Brain pericyte (primary cell): ENCODE measurements around the gene ERMN.
"Not testable (repeated sequence)": the region's sequence is repeated elsewhere in the genome, so short reads cannot be mapped to it uniquely, and the experiment has no call there.

Source experiments
- DNase-seq: peaks from one replicate; pipeline ENCODE4 v3.0.0-alpha.2; 2012; ENCODE audit warnings: low read depth, low spot score

Gene ERMN

GRCh38 chr2:157325786-157326185, at the start of gene ERMN:
Gene ERMN, minus strand, starts transcription at chr2:157325824. Its CDS starts 182 bp downstream, at chr2:157325642.
- no peak for DNase-seq

- DNase-seq, result no peak
Observed at GRCh38 chr2:157375384-157375783, 49.8 kb upstream of the ERMN start.

GRCh38 chr2:157368508-157368907, 42.9 kb upstream of the ERMN start:
- DNase-seq, result not testable (repeated sequence)

- no peak for DNase-seq
Observed at GRCh38 chr2:157367704-157368103, 42.1 kb upstream of the ERMN start.

- no peak for DNase-seq
Observed at GRCh38 chr2:157364257-157364974, 38.8 kb upstream of the ERMN start.

- no peak for DNase-seq
Observed at GRCh38 chr2:157363612-157364101, 38.0 kb upstream of the ERMN start.

- DNase-seq, result no peak
Observed at GRCh38 chr2:157362627-157363026, 37.0 kb upstream of the ERMN start.

GRCh38 chr2:157361526-157361925, 35.9 kb upstream of the ERMN start:
- DNase-seq, result no peak

GRCh38 chr2:157359628-157360027, 34.0 kb upstream of the ERMN start:
- no peak for DNase-seq

- no peak for DNase-seq
Observed at GRCh38 chr2:157355618-157356017, 30.0 kb upstream of the ERMN start.

GRCh38 chr2:157349949-157350515, 24.4 kb upstream of the ERMN start:
- no peak for DNase-seq

GRCh38 chr2:157348291-157348921, 22.8 kb upstream of the ERMN start:
- DNase-seq, result no peak

GRCh38 chr2:157345647-157346389, 20.2 kb upstream of the ERMN start:
- DNase-seq, result no peak

- DNase-seq, result not testable (repeated sequence)
Observed at GRCh38 chr2:157341381-157341780, 15.8 kb upstream of the ERMN start.

- DNase-seq, result no peak
Observed at GRCh38 chr2:157339965-157340655, 14.5 kb upstream of the ERMN start.

GRCh38 chr2:157337978-157338377, 12.4 kb upstream of the ERMN start:
- DNase-seq, result no peak

GRCh38 chr2:157336137-157337010, 10.8 kb upstream of the ERMN start:
- no peak for DNase-seq

GRCh38 chr2:157334797-157335196, 9.2 kb upstream of the ERMN start:
- DNase-seq, result no peak

- DNase-seq, result no peak
Observed at GRCh38 chr2:157334335-157334734, 8.7 kb upstream of the ERMN start.

- DNase-seq, result no peak
Observed at GRCh38 chr2:157333304-157334047, 7.9 kb upstream of the ERMN start.
